ENCODE data around the gene TFF1. TPM values are rescaled to one million over a fixed set of nuclear protein-coding genes. Genes with fewer than 3 reads are reported as not detected.

TFF1 gene
- total RNA-seq, 1 donor from 2014 or later, result not detected

- no peak for TF ChIP-seq CTCF (IDR thresholded peaks at IDR 0.05; ENCODE audit: borderline replicate concordance)
- DNase-seq, result no peak
- intact Hi-C loops (cut with micrococcal nuclease), result no loop called here
Observed at GRCh38 chr21:42349420-42350317, 16.7 kb downstream of the TFF1 start.

GRCh38 chr21:42348762-42349161 lies 17.6 kb downstream of the TFF1 start:
- Histone ChIP-seq H3K27me3 (ENCODE audit: low read depth) (peaks cover 38% of the 10 kb centered on the region), H3K4me1 (no peaks in the 10 kb centered on the region), H3K9me3 (replicated peaks) (peaks cover 1% of the 10 kb centered on the region), H3K4me3 (no peak overlapping the region), H3K27ac (replicated peaks) (no peak overlapping the region), H3K36me3 (no peaks in the 10 kb centered on the region)
- TF ChIP-seq CTCF (IDR thresholded peaks at IDR 0.05; ENCODE audit: borderline replicate concordance), result no peak
- DNase-seq, result no peak
- intact Hi-C loops (cut with micrococcal nuclease), result no loop called here

More at GRCh38 chr21:42349420-42350317, 16.7 kb downstream of the TFF1 start:
- H3K36me3 ChIP-seq, result no peaks in the 10 kb centered on the region
- peaks cover 38% of the 10 kb centered on the region for H3K27me3 ChIP-seq (ENCODE audit: low read depth)
- peaks cover 11% of the 10 kb centered on the region for H3K9me3 ChIP-seq (replicated peaks)
- no peak overlapping the region for H3K27ac ChIP-seq (replicated peaks)
- no peaks in the 10 kb centered on the region for H3K4me1 ChIP-seq
- no peak overlapping the region for H3K4me3 ChIP-seq

GRCh38 chr21:42347601-42348327 lies 18.6 kb downstream of the TFF1 start:
- Histone ChIP-seq H3K27ac (replicated peaks) (no peak overlapping the region), H3K4me1 (no peaks in the 10 kb centered on the region), H3K9me3 (replicated peaks) (no peaks in the 10 kb centered on the region), H3K36me3 (no peaks in the 10 kb centered on the region), H3K27me3 (ENCODE audit: low read depth) (peaks cover 38% of the 10 kb centered on the region), H3K4me3 (no peak overlapping the region)
- intact Hi-C loops (cut with micrococcal nuclease), result no loop called here
- DNase-seq, result no peak
- TF ChIP-seq CTCF (IDR thresholded peaks at IDR 0.05; ENCODE audit: borderline replicate concordance), result no peak

GRCh38 chr21:42346866-42347600 lies 19.3 kb downstream of the TFF1 start:
- Histone ChIP-seq H3K9me3 (replicated peaks) (no peaks in the 10 kb centered on the region), H3K4me1 (no peaks in the 10 kb centered on the region), H3K27me3 (ENCODE audit: low read depth) (peaks cover 38% of the 10 kb centered on the region), H3K27ac (replicated peaks) (no peak overlapping the region), H3K4me3 (no peak overlapping the region), H3K36me3 (no peaks in the 10 kb centered on the region)
- DNase-seq, result no peak
- no peak for TF ChIP-seq CTCF (IDR thresholded peaks at IDR 0.05; ENCODE audit: borderline replicate concordance)
- intact Hi-C loops (cut with micrococcal nuclease), result no loop called here

GRCh38 chr21:42346441-42346840 lies 19.9 kb downstream of the TFF1 start:
- DNase-seq, result no peak
- no peak for TF ChIP-seq CTCF (IDR thresholded peaks at IDR 0.05; ENCODE audit: borderline replicate concordance)
- Histone ChIP-seq H3K4me1 (no peaks in the 10 kb centered on the region), H3K36me3 (no peaks in the 10 kb centered on the region), H3K27me3 (ENCODE audit: low read depth) (peaks cover 38% of the 10 kb centered on the region), H3K27ac (replicated peaks) (no peak overlapping the region), H3K4me3 (no peak overlapping the region), H3K9me3 (replicated peaks) (no peaks in the 10 kb centered on the region)
- intact Hi-C loops (cut with micrococcal nuclease), result no loop called here

Data from left ventricle myocardium inferior (tissue), 1 donor.